GM12864 (cell line): ENCODE measurements around the gene URM1.

Experiments used
- DNase-seq: peaks from one replicate; pipeline ENCODE4 v3.0.0-alpha.2; 2011; ENCODE audit warnings: low read depth
- H3K4me3 ChIP-seq: 2 replicates; pipeline ENCODE4 v1.5.1; 2011; ENCODE audit warnings: mild to moderate bottlenecking, low read depth, low read length, control low read depth
- TF ChIP-seq, protein P1 (sequence below): IDR thresholded peaks from 2 replicates; pipeline ENCODE4 v1.5.1; 2011; ENCODE audit warnings: low read depth, mild to moderate bottlenecking, moderate library complexity, low read length, control low read depth, inconsistent platforms; ENCODE audit errors: missing control alignments

The URM1 gene

GRCh38 chr9:128370752-128371629 is at the start of gene URM1:
Gene URM1, plus strand, starts transcription at chr9:128371374. Its CDS starts 7 bp downstream, at chr9:128371381.
- TF ChIP-seq, protein P1, sequence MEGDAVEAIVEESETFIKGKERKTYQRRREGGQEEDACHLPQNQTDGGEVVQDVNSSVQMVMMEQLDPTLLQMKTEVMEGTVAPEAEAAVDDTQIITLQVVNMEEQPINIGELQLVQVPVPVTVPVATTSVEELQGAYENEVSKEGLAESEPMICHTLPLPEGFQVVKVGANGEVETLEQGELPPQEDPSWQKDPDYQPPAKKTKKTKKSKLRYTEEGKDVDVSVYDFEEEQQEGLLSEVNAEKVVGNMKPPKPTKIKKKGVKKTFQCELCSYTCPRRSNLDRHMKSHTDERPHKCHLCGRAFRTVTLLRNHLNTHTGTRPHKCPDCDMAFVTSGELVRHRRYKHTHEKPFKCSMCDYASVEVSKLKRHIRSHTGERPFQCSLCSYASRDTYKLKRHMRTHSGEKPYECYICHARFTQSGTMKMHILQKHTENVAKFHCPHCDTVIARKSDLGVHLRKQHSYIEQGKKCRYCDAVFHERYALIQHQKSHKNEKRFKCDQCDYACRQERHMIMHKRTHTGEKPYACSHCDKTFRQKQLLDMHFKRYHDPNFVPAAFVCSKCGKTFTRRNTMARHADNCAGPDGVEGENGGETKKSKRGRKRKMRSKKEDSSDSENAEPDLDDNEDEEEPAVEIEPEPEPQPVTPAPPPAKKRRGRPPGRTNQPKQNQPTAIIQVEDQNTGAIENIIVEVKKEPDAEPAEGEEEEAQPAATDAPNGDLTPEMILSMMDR: no peak
- peak within 1 kb of the TSS; percentile 66 for H3K4me3 ChIP-seq
- DNase-seq: peak; percentile 74

- no peak for DNase-seq
- H3K4me3 ChIP-seq: peak overlapping the region; percentile 71
- TF ChIP-seq, protein P1: no peak
Observed at GRCh38 chr9:128321879-128322403, 49.2 kb upstream of the URM1 start.

DNA sequence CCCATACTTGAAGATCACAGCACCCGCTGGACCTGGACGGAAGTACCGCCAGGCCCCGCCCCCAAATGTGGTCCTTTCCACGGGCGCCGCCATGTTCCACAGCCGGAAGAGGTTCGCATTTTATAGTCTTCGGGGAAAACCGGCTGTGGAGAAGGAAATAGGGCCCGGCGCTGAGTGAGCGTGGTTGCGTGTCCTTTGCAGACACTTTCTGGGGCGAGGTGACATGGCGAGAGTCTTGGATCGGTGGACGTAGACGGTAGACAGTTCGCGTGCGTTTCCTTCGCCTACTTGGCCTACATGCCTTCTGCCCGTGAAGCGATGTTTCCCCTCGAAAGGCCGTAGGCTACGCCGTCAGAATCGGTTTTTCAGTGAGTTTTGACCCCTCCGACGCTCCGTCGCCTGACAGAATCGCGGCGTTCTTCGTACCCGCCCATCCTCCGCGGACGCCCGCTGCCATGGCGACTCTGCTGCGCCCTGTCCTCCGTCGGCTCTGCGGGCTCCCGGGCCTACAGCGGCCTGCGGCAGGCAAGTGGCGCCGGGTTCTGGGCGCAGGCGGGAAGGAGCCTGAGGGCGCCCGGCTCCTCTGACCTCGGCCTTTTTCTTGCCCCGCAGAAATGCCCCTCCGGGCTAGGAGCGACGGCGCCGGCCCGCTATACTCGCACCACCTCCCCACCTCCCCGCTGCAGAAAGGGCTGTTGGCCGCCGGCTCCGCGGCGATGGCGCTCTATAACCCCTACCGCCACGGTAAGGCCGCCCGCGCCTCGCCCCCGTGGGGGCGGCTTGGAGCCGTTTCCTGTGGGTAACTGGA is 48.6 kb upstream of the URM1 start, which contains the start of the genes COQ4 and TRUB2:
Gene COQ4 (plus strand): TSS at position 436 of the 808 bp plus-strand sequence. CDS start 20 bp downstream, at position 456.
Gene TRUB2 (minus strand): TSS at position 44 of the 808 bp plus-strand sequence. CDS start 39 bp downstream, at position 5.
- TF ChIP-seq, protein P1: no peak
- peak; percentile 82 for DNase-seq
- peak within 1 kb of the TSS; percentile 71 for H3K4me3 ChIP-seq

- TF ChIP-seq, protein P1: no peak
- DNase-seq: no peak
- H3K4me3 ChIP-seq: peak overlapping the region; percentile 71
Observed at GRCh38 chr9:128323212-128323730, 47.9 kb upstream of the URM1 start.

GRCh38 chr9:128323791-128324190 is 47.4 kb upstream of the URM1 start:
- TF ChIP-seq, protein P1: no peak
- H3K4me3 ChIP-seq: peak overlapping the region; percentile 71
- no peak for DNase-seq

DNA sequence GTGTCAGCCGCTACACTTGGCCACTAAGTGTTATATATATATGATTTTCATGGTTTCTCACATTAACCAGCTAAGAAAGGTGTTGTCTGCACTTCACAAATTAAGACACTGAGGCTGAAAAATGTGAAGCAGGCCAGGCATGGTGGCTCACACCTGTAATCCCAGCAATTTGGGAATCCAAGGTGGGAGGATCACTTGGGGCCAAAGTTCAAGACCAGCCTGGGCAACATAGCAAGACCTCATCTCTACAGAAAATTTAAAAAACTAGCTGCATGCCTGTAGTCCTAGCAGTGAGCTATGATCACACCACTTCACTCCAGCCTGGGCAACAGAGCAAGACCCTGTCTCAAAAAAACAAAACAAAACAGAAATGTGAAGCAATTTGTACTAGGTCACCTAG is 46.8 kb upstream of the URM1 start:
- H3K4me3 ChIP-seq: no peak overlapping the region
- TF ChIP-seq, protein P1: no peak
- DNase-seq: no peak
